Measurements from ENCODE around the gene MGST2.

The MGST2 gene

DNA sequence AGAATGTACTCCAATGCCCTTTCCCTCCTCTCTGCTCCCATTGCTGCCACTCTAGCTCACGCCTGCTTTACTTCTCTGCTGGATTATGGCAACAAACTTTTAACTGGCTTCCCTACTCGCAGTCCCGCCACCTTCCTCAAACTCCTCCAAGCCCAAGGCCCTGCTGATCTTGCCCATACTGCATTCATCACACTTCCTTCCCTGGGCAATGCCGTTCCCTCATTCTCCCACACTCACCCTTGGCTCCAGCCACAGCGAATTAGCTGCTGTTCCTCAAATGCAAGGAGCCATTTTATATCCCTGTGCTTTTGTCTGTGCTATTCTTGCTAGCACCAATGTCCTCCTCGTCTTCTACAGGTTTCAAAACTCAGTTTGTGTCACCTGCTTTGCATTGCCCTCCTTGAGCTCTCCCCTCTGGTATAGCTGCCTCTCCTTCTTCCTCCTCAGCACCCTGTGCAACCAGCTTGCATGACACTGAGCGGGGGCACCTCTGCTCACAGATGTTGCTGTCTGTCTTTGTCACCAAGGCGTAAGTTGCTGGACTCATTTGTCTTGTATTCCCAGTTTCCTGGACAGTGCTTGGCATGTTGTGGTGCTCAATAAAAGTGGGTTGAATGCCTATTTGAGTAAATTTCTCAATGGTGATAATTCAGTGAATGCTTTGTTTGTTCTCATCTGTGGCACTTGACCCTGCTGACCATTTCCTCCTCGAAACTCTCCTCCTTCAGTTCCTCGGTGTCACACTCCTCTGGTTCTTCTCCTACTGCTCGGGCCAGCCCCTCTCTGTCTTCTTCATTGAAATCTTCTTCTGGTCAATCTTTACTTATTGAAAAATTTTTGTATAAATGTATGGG is 22.4 kb upstream of the MGST2 start:
- WGBS (ENCODE audit: extremely low coverage, insufficient coverage, insufficient read length), result no CpG with 5 or more reads among the region's 11 CpGs

DNA sequence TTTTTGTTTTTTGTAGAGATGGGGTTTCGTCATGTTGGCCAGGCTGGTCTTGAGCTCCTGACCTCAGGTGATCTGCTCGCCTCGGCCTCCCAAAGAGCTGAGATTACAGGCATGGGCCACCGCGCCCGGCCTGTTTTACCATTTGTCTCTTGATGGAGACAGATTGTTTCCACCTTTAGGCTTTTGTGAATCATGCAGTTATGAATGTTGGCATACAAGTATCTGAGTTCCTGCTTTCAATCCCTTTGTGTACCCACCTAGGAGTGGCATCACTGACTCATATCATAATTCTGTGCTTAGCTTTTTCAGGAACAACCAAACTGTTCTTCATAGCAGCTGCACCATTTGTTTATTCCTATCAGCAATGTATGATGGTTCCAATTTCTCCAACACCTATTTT is 20.2 kb upstream of the MGST2 start:
- no peaks in the 10 kb centered on the region for H3K36me3 ChIP-seq (ENCODE audit: control insufficient read depth in 1 of 2, insufficient read depth in 2 of 2, low read length in 2 of 2)

More for the DNA sequence above, 22.4 kb upstream of the MGST2 start:
- no peaks in the 10 kb centered on the region for H3K27me3 ChIP-seq (ENCODE audit: insufficient read depth, low read length)
- H2AK5ac ChIP-seq (ENCODE audit: low read length), result no peak overlapping the region
- peak overlapping the region; percentile 4 for H2BK12ac ChIP-seq (ENCODE audit: low read length)
- H3K23ac ChIP-seq (ENCODE audit: low read length), result no peak overlapping the region
- no peak overlapping the region for H2BK5ac ChIP-seq (ENCODE audit: low read depth, low read length, poor library complexity)
- H3K18ac ChIP-seq (ENCODE audit: low read length), result peak overlapping the region; percentile 41
- H4K12ac ChIP-seq (ENCODE audit: low read depth, low read length), result no peak overlapping the region
- H3K27ac ChIP-seq (ENCODE audit: low read depth, low read length), result no peak overlapping the region
- DNase-seq, result no peak
- peaks cover 6% of the 10 kb centered on the region for H3K79me1 ChIP-seq (ENCODE audit: low read length)
- no peak overlapping the region for H2BK120ac ChIP-seq (ENCODE audit: insufficient read depth, low read length, poor library complexity)
- H3K36me3 ChIP-seq (ENCODE audit: control insufficient read depth in 1 of 2, insufficient read depth in 2 of 2, low read length in 2 of 2), result peaks cover 0 to 2% of the 10 kb centered on the region in 2 experiments
- H3K4ac ChIP-seq (ENCODE audit: low read depth, low read length), result no peak overlapping the region
- H3K4me3 ChIP-seq (ENCODE audit: low read depth, low read length), result no peak overlapping the region
- no peak overlapping the region for H3K4me2 ChIP-seq (ENCODE audit: low read length)
- H2AFZ ChIP-seq (ENCODE audit: insufficient read depth, low read length, poor library complexity), result no peak overlapping the region
- H4K8ac ChIP-seq (ENCODE audit: low read depth, low read length), result no peak overlapping the region
- no peaks in the 10 kb centered on the region for H3K79me2 ChIP-seq (ENCODE audit: control insufficient read depth, insufficient read depth, low read length, poor library complexity)
- peaks cover 14 to 19% of the 10 kb centered on the region in 2 experiments for H3K4me1 ChIP-seq (ENCODE audit: control insufficient read depth in 1 of 2, insufficient read depth in 2 of 2, low read length in 2 of 2)
- H3K9ac ChIP-seq (ENCODE audit: low read length), result no peak overlapping the region
- peak overlapping the region; percentile 30 for H3K14ac ChIP-seq (ENCODE audit: low read length)
- peaks cover 6% of the 10 kb centered on the region for H3K9me3 ChIP-seq (ENCODE audit: insufficient read depth, low read depth, low read length)
- H4K91ac ChIP-seq (ENCODE audit: low read depth, low read length), result no peak overlapping the region

DNA sequence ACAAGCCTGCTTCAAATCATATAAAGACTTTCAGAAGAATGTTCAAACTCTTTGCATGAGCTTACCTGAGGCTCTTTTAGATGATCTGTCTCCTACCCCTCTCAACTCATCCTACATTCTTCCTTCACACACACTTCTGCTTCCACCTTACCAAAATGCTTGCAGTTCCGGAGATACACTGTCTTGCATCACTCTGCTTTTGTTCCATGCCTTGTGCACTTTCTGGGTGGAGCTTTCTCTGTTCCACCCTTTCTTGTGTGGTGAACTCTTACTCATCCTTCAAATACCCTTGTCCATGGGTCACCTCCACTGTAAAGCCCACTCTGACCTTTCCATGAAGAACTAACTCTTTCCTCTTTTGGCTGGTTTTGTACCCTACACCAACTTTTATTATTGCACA is 18.4 kb upstream of the MGST2 start:
- no peak overlapping the region for H3K4me3 ChIP-seq (ENCODE audit: low read depth, low read length)
- no peaks in the 10 kb centered on the region for H3K27me3 ChIP-seq (ENCODE audit: insufficient read depth, low read length)
- no peak overlapping the region for H2AFZ ChIP-seq (ENCODE audit: insufficient read depth, low read length, poor library complexity)
- no peak overlapping the region for H4K12ac ChIP-seq (ENCODE audit: low read depth, low read length)
- no peak overlapping the region for H3K4me2 ChIP-seq (ENCODE audit: low read length)
- H2BK5ac ChIP-seq (ENCODE audit: low read depth, low read length, poor library complexity), result no peak overlapping the region
- H3K18ac ChIP-seq (ENCODE audit: low read length), result no peak overlapping the region
- H3K27ac ChIP-seq (ENCODE audit: low read depth, low read length), result no peak overlapping the region
- no peaks in the 10 kb centered on the region for H3K36me3 ChIP-seq (ENCODE audit: control insufficient read depth in 1 of 2, insufficient read depth in 2 of 2, low read length in 2 of 2)
- H2AK5ac ChIP-seq (ENCODE audit: low read length), result no peak overlapping the region
- no peak overlapping the region for H2BK120ac ChIP-seq (ENCODE audit: insufficient read depth, low read length, poor library complexity)
- H3K23ac ChIP-seq (ENCODE audit: low read length), result no peak overlapping the region
- no peak overlapping the region for H3K4ac ChIP-seq (ENCODE audit: low read depth, low read length)
- H3K79me1 ChIP-seq (ENCODE audit: low read length), result peaks cover 2% of the 10 kb centered on the region
- no peak overlapping the region for H3K14ac ChIP-seq (ENCODE audit: low read length)
- H3K4me1 ChIP-seq (ENCODE audit: control insufficient read depth in 1 of 2, insufficient read depth in 2 of 2, low read length in 2 of 2), result peaks cover 4 to 5% of the 10 kb centered on the region in 2 experiments
- no peaks in the 10 kb centered on the region for H3K79me2 ChIP-seq (ENCODE audit: control insufficient read depth, insufficient read depth, low read length, poor library complexity)
- no peak overlapping the region for H2BK12ac ChIP-seq (ENCODE audit: low read length)
- no CpG with 5 or more reads among the region's 1 CpG for WGBS (ENCODE audit: extremely low coverage, insufficient coverage, insufficient read length)
- no peak for DNase-seq
- H3K9ac ChIP-seq (ENCODE audit: low read length), result no peak overlapping the region
- H3K9me3 ChIP-seq (ENCODE audit: insufficient read depth, low read depth, low read length), result no peaks in the 10 kb centered on the region
- H4K8ac ChIP-seq (ENCODE audit: low read depth, low read length), result no peak overlapping the region
- no peak overlapping the region for H4K91ac ChIP-seq (ENCODE audit: low read depth, low read length)

More for the DNA sequence above, 20.2 kb upstream of the MGST2 start:
- peak in 1 of 2 donors; percentile 17 for DNase-seq
- peaks cover 14 to 19% of the 10 kb centered on the region in 2 experiments for H3K4me1 ChIP-seq (ENCODE audit: control insufficient read depth in 1 of 2, insufficient read depth in 2 of 2, low read length in 2 of 2)
- peaks cover 6% of the 10 kb centered on the region for H3K79me1 ChIP-seq (ENCODE audit: low read length)
- H2AK5ac ChIP-seq (ENCODE audit: low read length), result no peak overlapping the region
- no peak overlapping the region for H3K4me3 ChIP-seq (ENCODE audit: low read depth, low read length)
- no peaks in the 10 kb centered on the region for H3K9me3 ChIP-seq (ENCODE audit: insufficient read depth, low read depth, low read length)
- H2BK120ac ChIP-seq (ENCODE audit: insufficient read depth, low read length, poor library complexity), result no peak overlapping the region
- H3K4ac ChIP-seq (ENCODE audit: low read depth, low read length), result no peak overlapping the region
- no peak overlapping the region for H4K12ac ChIP-seq (ENCODE audit: low read depth, low read length)
- H4K91ac ChIP-seq (ENCODE audit: low read depth, low read length), result no peak overlapping the region
- H3K14ac ChIP-seq (ENCODE audit: low read length), result no peak overlapping the region
- no peak overlapping the region for H3K4me2 ChIP-seq (ENCODE audit: low read length)
- no peak overlapping the region for H2AFZ ChIP-seq (ENCODE audit: insufficient read depth, low read length, poor library complexity)
- no CpG with 5 or more reads among the region's 6 CpGs for WGBS (ENCODE audit: extremely low coverage, insufficient coverage, insufficient read length)
- no peak overlapping the region for H3K23ac ChIP-seq (ENCODE audit: low read length)
- H3K79me2 ChIP-seq (ENCODE audit: control insufficient read depth, insufficient read depth, low read length, poor library complexity), result no peaks in the 10 kb centered on the region
- no peak overlapping the region for H2BK12ac ChIP-seq (ENCODE audit: low read length)
- no peak overlapping the region for H3K27ac ChIP-seq (ENCODE audit: low read depth, low read length)
- no peak overlapping the region for H4K8ac ChIP-seq (ENCODE audit: low read depth, low read length)
- H3K9ac ChIP-seq (ENCODE audit: low read length), result no peak overlapping the region
- H2BK5ac ChIP-seq (ENCODE audit: low read depth, low read length, poor library complexity), result no peak overlapping the region
- H3K27me3 ChIP-seq (ENCODE audit: insufficient read depth, low read length), result no peaks in the 10 kb centered on the region
- no peak overlapping the region for H3K18ac ChIP-seq (ENCODE audit: low read length)

GRCh38 chr4:139647952-139648351 is 17.7 kb upstream of the MGST2 start:
- Histone ChIP-seq H2BK120ac (ENCODE audit: insufficient read depth, low read length, poor library complexity) (no peak overlapping the region), H3K23ac (ENCODE audit: low read length) (no peak overlapping the region), H3K9me3 (ENCODE audit: insufficient read depth, low read depth, low read length) (no peaks in the 10 kb centered on the region), H4K8ac (ENCODE audit: low read depth, low read length) (no peak overlapping the region), H4K12ac (ENCODE audit: low read depth, low read length) (no peak overlapping the region), H3K79me1 (ENCODE audit: low read length) (peaks cover 2% of the 10 kb centered on the region), H3K14ac (ENCODE audit: low read length) (no peak overlapping the region), H3K4ac (ENCODE audit: low read depth, low read length) (no peak overlapping the region), H3K18ac (ENCODE audit: low read length) (no peak overlapping the region), H2AK5ac (ENCODE audit: low read length) (no peak overlapping the region), H2BK12ac (ENCODE audit: low read length) (no peak overlapping the region), H3K36me3 (ENCODE audit: control insufficient read depth in 1 of 2, insufficient read depth in 2 of 2, low read length in 2 of 2) (no peaks in the 10 kb centered on the region), H2AFZ (ENCODE audit: insufficient read depth, low read length, poor library complexity) (no peak overlapping the region), H3K27me3 (ENCODE audit: insufficient read depth, low read length) (no peaks in the 10 kb centered on the region), H4K91ac (ENCODE audit: low read depth, low read length) (no peak overlapping the region), H3K9ac (ENCODE audit: low read length) (no peak overlapping the region), H3K27ac (ENCODE audit: low read depth, low read length) (no peak overlapping the region), H2BK5ac (ENCODE audit: low read depth, low read length, poor library complexity) (no peak overlapping the region), H3K79me2 (ENCODE audit: control insufficient read depth, insufficient read depth, low read length, poor library complexity) (no peaks in the 10 kb centered on the region), H3K4me1 (ENCODE audit: control insufficient read depth in 1 of 2, insufficient read depth in 2 of 2, low read length in 2 of 2) (no peaks in the 10 kb centered on the region), H3K4me2 (ENCODE audit: low read length) (no peak overlapping the region), H3K4me3 (ENCODE audit: low read depth, low read length) (no peak overlapping the region)
- no CpG with 5 or more reads among the region's 1 CpG for WGBS (ENCODE audit: extremely low coverage, insufficient coverage, insufficient read length)
- DNase-seq, result no peak
